GM19240 (cell line): Measurements from ENCODE around the gene MATN1.

Experiments
- DNase-seq: peaks from one replicate; pipeline ENCODE4 v3.0.0; 2011; ENCODE audit warnings: low spot score; ENCODE audit not compliant: insufficient read length

MATN1 gene

DNA sequence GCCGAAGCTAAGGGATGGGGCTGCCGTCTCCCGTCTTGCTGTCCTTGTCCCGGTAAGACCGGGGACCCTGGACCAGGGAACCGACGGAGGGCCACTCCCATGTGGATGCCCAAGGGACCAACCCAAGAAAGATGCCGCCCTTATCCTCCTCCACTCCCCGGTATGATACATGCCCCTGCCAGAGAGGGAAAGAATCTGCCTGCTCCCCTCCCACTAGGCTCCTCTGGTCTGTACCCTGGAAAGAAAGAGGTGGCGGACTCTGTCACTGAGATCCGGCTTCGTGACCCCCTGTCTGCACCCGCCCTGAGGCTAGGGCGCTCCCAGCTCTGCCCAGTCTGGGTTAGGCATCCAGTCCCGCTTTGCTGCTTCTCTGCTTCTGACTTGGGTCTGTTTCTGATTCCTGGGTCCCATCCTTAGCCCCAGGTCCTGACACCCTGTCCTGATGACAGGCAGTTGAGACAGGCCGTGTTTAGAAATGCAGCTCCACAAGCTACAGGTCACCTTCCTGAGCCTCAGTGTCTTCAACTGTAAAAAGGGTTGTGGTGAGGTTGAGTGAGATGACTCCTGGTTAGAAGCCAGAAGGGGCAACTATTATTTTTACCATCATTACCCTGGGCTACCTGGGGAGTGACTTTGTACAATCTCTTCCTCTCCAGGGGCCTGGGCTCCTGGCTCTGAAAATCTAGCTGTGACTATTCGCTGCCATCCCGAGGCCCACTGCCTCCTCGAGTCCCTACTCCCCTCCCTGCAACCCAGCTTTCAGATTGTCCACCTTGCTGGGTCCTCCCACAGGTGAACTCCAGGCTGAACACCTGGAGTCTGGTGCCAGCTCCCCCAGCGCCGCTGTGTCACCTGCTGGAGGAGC lies 3.7 kb downstream of the MATN1 start:
- no peak for DNase-seq

DNA sequence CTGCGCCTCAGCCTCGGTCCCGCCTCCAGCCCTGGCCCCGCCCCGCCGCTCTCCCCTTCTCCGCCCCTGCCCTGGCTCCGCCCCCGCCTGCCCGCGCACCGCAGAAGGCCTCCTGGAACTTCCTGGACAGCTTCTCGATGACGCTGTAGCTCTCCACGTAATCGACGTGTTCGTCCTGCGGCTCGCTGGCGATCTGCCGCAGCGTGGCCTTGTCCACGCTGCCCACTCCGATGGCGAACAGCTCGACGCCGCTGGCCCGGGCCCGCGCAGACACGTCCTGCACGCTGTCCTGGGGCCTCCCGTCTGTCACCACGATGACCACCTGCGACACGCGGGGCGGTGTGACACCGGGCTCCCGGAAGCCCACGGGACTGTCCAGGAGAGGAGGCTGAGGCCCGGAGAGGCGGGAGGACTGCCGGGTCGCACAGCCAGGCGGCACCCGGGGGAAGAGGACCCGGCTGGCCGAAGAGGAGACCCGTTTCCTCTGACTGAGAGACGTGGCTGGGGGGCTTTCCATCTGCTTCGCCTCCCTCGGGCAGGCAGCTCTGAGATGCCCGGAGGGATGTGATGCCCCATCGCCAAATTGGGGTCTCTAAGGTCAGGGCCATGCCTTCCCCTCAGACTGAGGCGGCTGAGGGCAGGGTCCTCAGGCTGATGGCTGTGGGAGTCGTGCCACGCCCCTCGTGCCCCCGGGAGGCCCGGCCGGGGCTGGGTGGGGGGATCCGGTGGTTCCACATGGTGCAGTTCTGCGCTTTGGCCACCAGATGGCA lies 4.6 kb downstream of the MATN1 start:
- DNase-seq, result peak; percentile 59

DNA sequence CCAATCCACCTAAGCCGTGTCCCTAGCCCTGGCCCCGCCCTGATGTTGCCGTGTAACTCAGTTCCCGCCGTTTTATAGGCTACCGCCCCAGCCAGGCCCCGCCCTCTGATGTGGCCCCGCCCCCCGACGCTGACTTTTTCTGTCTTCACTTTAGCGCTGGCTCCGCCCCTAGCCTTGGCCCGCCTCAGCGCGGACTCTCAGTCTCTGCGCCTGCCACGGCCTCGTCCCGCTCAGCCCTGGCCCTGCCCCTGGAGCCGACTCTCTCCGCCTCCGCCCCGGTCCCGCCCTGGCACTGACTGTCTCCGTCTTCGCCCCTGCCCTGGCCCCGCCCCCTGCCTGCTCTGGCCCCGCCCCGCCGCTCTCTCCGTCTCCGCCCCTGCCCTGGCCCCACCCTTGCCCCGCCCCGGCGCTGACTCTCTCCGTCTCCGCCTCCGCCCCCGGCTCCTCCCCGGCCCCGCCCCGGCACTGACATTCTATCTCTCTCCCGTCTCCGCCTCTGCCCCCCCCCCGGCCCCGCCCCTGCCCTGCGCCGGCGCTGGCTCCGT lies 5.2 kb downstream of the MATN1 start:
- DNase-seq, result peak; percentile 85

DNA sequence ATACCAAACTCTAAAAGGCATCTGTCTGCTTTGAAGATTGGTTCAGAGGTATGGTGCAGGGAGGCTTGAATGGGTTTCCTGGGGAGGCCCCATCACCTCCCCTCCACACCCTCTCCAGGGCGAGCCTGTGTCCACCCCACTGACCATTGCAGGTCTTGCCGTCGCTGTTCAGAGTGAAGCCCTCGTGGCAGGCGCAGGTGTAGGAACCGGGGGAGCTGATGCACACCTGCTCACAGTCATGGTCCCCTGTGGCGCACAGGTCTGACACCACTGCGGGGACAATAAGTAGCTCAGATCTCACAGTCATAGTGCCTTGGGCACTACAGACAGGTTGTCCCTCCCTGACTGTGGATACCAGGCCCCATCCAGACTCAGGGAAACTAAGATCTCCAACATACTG lies 6.7 kb downstream of the MATN1 start:
- no peak for DNase-seq

DNA sequence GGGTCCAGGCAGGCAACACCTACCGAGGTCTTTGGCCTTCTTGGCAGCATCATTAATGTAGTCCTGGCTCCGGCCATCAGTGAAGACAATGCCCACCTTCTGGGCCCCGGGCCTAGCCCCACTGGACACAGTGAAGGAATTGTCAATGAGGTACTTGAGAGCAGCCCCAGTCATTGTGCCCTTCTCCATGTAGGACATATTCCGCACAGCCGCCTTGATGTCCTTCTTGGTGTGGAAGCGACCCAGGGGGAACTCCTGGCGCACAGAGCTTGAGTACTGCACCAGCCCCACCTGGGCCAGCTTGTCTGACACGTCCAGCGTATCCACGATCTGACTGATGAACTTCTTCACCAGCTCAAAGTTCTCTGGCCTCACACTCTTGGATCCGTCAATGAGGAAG lies 7.5 kb downstream of the MATN1 start:
- DNase-seq, result no peak

DNA sequence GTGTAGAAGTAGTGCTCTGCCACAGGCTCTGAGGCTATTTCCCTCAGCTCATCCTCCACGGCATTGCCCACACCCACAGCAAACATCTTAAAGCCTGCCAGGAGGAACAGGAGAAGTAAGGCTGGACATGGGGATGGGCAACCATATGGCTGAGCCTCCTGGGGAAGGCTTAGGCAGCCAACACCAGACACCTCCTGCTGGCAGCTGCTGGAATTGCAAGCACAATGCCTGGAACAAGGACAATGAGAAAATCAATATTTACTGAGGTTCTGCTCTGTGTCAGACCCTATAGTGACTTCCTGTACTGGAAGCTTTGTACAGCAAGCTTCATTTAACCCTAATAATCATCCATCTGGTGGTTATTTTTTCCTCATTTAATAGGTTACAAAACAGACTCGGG lies 8.2 kb downstream of the MATN1 start:
- no peak for DNase-seq

DNA sequence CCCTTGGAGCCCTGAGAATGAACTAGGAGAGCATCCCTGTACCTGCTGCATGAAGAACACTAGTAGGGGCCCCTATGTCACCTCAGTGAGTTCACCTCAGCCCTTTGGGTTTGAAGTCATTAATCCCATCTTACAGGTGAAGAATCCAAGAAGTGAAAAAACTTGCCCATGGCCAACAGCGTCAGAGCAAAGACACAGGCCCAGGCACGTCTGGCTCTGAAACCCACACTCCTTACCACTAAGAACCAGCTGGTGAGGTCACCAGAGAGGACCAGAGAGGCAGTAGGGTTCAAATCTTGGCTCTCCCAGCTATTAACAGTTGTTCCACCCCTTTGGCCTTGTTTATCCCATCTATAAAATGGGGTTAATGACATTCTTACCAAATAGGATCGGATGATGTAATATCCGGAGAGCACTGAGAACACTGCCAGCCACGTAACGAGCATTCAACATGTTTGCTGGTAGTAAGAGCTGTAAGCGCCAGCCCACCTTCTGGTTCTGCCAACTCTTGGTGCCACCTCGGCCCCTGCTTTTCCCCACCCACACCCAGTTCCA lies 8.8 kb downstream of the MATN1 start:
- DNase-seq, result no peak

DNA sequence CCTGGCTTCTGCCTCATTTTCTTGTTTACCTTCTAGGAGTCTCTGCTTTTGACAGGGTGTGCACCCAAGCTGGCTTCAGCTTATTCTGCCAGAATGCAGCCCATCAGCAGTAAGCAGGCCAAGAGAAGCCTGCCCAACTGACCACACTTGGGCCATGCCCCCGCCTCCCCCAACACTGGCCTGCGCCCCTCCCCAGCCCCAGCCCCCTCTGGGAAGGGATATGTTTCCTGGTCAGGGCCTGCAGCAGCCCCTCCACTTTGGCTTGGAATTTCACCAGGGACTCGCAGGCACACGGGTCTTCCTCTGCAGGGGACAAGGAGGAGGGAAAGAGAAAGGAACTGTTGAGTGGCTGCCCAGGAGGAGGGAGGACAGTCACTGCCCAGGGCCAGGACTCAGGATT lies 9.4 kb downstream of the MATN1 start:
- DNase-seq, result no peak

DNA sequence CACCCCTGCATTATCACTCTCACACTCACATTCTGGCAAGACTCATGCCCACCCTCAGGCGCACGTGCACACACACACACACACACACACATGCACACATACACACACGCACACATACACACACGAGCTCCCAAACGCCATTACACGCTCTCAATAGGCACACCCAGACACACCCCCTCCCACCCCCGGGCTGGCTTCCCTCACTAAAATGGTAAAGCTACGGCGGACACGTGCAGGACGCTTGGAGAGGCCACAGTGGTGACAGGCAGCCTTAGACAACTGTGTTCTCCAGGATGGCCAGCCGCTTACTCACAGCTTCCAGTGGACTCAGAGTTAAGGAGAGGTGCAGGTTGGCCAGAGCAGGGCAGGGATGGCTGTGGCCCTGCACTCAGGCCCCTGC lies 10.1 kb downstream of the MATN1 start:
- no peak for DNase-seq

DNA sequence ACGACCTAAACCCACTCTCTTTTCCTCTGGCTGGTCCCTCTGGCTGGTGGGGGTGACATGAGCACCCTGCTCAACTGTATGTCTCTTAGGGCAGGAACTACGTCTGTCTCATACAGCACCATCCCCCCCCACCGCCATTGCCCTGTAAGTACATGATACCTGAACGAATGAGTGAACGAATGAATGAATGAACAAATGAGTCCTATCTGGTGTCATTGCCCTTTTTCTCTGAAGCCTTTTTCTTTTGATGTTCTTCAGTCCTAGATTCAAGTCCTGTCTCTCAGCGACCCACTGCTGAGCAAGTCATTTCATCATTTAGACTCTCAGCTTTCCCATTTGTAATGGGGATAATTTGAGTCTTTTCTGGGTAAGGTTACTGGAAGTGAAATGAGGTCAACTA lies 10.8 kb downstream of the MATN1 start:
- DNase-seq, result no peak

DNA sequence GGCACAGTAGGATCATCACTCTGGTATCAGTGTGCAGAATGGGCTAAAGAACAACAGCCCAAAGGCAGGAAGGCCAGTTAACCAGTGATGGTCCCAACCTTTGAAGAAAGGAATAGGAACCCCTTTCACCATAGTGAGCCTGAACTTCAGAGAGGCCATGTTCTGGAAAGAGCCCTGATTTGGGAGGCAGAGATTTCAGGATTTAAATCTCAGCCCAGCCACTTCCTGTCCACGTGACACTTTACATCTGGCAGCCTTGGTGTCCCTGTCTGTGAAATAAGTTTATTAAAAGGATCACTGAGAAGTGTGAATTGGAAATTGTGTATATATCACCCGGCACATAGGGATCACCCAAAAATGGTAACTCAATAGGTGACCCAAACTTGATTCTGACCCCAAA lies 13.0 kb downstream of the MATN1 start:
- DNase-seq, result no peak

DNA sequence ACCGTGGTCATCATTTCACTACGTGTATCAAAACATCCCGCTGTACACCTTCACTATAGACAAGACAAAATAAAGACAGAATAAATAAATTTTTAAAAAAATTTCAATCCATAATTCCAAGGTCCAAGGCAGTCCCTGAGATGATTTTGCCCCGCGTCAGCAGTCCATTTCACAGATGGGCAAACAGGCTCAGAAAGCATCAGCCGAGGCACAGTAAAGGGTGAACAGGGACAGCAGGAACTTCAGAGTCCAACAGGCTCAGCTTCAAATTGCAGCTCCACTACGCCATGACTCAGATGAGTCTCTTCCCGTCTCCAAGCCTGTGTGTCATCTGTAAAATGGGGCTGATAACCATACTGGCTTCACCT lies 15.0 kb downstream of the MATN1 start:
- no peak for DNase-seq

DNA sequence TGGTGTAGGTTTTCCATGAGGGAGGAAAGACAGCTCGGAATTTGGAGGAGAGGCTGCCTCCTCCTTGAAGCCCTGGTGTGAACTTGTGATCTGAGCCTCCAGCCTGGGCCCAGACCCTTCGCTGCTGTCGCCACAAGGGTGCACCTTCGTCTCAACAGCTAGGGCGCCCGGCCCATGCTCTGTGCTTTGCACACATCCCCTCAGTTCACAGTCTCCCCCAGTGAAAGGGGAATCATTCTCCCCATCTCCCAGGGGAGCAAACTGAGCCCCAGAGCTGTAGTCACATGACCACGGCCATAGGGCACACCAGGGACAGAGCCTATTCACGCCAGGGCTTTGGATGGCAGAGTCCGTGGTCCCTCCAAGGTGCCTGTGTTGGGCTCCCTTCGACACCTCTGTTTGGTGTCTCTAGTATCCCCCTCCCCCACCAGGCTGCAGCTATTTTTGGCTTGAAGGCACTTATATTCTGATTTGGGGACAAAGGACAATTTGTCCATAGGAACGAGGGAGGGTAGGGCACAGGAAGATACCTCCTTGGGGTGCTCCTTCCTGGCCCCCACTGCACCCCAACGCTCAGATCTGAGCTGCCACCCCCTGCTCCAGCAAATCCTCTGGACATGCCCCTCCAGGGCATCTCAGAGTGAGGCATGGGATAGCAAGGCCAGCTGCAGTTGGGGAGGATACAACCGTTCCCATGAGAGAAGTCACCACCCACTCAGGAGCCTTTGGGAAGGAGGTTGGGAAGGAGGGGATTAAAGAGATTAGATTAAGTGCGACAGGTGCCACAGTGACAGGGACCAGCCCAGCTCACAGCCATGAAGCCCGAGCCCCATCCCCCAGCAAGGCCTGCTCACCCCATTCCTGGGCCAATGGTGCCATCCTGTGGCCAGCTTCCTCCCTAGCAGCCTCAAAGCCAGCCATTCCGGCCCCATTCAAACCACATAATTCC lies 15.7 kb downstream of the MATN1 start:
- peak; percentile 72 for DNase-seq

DNA sequence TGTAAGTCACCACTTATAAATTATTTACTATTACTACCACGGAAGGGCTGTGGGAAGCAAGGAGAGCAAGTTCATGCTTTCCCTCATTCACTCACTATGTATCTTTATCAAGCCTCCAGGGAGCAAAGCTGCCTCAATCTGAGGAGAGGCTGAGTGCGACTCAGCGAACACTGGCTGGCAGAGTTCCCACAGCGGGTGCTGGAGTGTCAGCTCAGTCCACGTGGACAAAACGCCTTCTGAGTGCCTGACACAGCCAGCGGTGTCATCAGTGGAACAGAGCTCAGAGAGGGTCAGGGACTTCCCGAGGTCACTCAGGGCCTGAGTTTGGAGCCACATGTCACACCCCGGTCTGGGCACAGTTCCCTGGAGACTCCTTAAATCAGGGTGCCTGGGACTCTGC lies 16.9 kb downstream of the MATN1 start:
- no peak for DNase-seq

DNA sequence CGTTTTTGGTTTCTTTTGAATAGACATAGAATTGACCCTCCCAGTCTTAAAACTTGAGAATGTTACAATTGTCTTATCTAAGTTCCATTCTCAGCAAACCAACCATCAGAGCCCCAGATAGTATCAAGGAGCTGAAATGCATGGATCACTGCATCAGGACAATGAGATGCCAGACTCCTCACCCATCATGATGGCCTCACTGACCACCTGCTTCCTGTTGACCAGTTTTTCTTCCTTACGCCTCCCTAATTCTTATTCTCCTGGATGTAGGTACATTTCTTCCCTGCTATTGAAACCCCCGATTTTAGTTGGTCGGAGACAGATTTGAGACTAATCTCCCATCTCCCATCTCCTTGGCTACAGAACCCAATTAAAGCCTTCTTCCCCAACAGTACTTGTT lies 17.7 kb downstream of the MATN1 start:
- DNase-seq, result no peak

DNA sequence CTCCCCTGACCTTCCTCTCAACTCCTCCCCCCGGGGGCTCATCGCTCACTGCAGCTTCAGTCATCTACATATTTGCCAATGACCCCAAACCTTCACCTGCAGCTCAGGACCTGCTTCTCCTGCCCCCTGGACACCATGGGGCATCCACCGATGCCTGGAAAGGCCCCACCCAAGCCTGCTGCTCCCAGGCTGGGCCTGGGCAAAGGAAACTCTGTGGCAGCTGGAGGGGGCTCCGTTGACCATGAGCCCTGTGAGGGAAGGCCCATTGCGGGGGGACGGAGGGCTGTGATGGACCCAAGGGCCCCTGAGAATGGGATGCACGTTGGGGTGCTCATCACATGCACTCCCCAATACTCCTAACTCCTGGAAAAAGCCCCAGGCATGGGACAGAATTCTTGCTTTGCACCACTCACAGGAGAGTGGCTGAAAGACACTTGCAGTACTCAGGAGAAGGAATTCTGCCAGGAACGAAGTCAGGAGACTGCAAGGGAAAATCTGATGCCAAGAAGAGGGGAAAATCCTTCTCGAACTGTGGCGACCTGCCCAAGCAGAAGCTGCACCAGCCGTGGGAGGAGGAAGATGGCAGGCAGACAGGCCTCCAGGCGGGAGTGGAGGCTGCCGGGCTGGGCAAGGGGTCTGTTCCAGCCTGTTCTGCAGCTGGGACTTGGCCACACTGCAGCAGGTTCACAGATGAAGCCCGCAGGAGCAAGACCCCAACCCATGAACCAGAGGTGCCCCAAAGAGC lies 18.4 kb downstream of the MATN1 start:
- no peak for DNase-seq

DNA sequence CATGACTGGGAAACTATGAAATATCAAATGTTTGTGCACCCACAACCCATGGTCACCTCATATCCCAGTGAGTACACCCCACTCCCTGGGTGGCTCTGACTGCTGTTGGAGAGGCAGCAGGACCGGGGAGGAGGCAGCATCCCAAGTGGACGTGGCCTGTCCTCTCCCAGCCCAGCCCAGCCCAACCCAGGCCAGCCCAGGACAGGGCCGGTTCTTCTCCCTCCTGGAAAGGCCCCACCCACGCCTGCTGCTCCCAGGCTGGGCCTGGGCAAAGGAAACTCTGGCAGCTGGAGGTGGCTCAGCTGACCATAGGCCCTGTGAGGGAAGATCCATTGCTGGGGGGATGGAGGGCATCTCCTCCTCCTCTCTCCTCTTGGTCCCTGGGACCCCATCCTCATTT lies 19.1 kb downstream of the MATN1 start:
- DNase-seq, result no peak

DNA sequence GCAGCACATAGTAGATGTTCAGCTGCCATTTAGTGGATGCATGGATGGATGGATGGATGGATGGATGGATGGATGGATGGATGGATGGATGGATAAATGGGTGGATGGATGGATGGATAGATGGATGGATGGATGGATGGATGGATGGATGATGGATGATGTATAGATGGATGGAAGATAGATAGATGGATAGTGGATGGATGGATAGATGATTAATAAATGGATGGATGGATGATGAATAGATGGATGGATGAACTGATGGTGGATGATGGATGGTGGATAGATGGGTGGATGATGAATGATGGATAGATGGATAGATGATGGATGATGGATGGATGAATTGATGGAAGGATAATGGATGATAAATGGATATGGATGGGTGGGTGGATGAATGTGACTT lies 20.6 kb downstream of the MATN1 start:
- no peak for DNase-seq

DNA sequence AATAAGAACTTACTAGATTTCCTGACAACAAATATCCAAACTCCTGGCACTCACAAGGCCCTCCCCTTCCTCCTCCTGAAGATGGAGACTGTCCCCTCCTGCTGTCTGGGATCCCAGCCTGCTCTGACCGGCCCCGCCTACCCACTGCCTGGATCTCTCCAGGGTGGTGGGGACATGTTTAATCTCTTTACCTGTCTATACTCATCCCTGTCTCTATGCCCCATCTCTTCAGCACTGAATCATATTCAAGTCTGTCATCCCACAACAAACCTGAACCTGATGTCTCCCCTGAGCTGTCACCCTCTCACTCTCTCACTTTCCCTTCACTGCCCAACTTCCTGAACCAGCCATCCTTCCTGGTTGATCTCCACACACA lies 22.1 kb downstream of the MATN1 start:
- no peak for DNase-seq

DNA sequence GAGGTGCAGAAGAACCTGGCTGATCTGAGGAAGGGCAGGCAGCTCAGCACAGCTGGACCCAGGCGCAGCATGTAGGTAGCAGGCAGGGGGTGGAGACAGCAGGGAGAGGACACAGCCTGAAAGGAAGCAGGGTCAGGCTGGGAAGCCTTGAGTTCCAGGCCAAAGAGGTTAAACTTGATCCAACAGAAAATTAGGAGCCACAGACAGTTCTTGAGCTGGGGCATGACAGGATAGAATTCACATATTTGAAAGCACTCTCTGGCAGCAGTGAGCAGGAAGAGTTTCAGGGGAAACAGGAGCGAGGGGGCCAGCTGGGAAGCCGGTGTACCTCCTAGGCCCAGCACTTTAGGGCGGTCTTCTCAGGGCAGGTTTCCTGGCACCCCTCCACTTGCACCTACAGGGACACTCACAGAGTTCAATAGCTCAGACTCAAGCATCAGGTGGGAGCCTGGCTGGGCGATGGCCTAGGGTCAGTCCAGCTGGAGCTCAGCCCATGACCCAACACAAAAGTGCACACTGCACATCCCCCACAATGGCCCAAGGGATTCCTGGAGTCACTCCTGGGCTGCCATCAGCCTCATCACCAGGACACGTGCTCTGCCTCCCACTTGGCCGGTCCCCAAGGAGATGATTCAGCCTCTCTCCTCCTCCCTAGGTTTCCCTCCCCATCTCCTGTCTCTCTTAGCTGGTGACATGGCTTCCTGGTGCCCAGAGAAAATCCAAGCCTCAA lies 22.7 kb downstream of the MATN1 start:
- DNase-seq, result no peak
